Activated B cell treated with CpG ODN at 0.5 μM for 24 hours (primary cell): ENCODE data around the gene PP2D1. TPM values are rescaled to one million over a fixed set of nuclear protein-coding genes. Genes with fewer than 3 reads are reported as not detected.
"Not testable (repeated sequence)": the region's sequence is repeated elsewhere in the genome, so short reads cannot be mapped to it uniquely, and the experiment has no call there.

ENCODE experiments used
- ATAC-seq: fragments of 200-7000 bp; cut with Tn5 transposase; one replicate; pipeline ENCODE4 v1.10.0; 2021; ENCODE audit warnings: low read depth, mild to moderate bottlenecking, moderate library complexity
- CTCF ChIA-PET: fragments of 350-600 bp; sonication (Branson Sonifier 250); formaldehyde crosslinking; loops from one replicate; lab custom pipeline; 2021; ENCODE audit warnings: antibody characterized with exemption; lab: Charles Lee
- POLR2A ChIA-PET: fragments of 350-600 bp; sonication (Branson Sonifier 250); formaldehyde crosslinking; loops from one replicate; lab custom pipeline; 2021; ENCODE audit warnings: antibody characterized with exemption; lab: Charles Lee
- DNase-seq: peaks from one replicate; pipeline ENCODE4 v3.0.0; 2022
- H3K27ac Mint-ChIP-seq: one replicate; pipeline ENCODE4 v1.8.0; 2020; ENCODE audit warnings: mixed read lengths
- H3K27me3 Mint-ChIP-seq: one replicate; pipeline ENCODE4 v1.8.0; 2021; ENCODE audit warnings: mixed read lengths
- H3K36me3 Mint-ChIP-seq: one replicate; pipeline ENCODE4 v1.8.0; 2021; ENCODE audit warnings: low read depth, mixed read lengths
- H3K4me1 Mint-ChIP-seq: one replicate; pipeline ENCODE4 v1.8.0; 2021; ENCODE audit warnings: mixed read lengths
- H3K4me3 Mint-ChIP-seq: one replicate; pipeline ENCODE4 v1.8.0; 2020; ENCODE audit warnings: mild to moderate bottlenecking, mixed read lengths
- H3K9me3 Mint-ChIP-seq: one replicate; pipeline ENCODE4 v1.8.0; 2020; ENCODE audit warnings: mixed read lengths
- CTCF ChIP-seq: fragments of 200-600 bp; IDR thresholded peaks from one replicate; pipeline ENCODE4 v1.8.0; 2022; ENCODE audit warnings: antibody characterized with exemption, mild to moderate bottlenecking
- intact Hi-C: fragments of 100-400 bp; cut with micrococcal nuclease; formaldehyde crosslinking; loops from one replicate; pipeline ENCODE4 v1.15.1; 2024
- total RNA-seq: library from RNA; stranded (reverse); gene quantifications from 2 replicates; pipeline ENCODE4 v1.2.3, GENCODE V29; 2022

Gene PP2D1
- total RNA-seq, 1 donor from 2014 or later, result not detected

- no peak overlapping the region for H3K27ac Mint-ChIP-seq
- ChIA-PET CTCF (no interaction called here), POLR2A (no interaction called here)
- TF ChIP-seq CTCF, result no peak
- no peaks in the 10 kb centered on the region for H3K27me3 Mint-ChIP-seq
- H3K36me3 Mint-ChIP-seq, result no peaks in the 10 kb centered on the region
- intact Hi-C loops, result no loop called here
- ATAC-seq (no peak), DNase-seq (no peak)
- no peaks in the 10 kb centered on the region for H3K9me3 Mint-ChIP-seq
- H3K4me3 Mint-ChIP-seq, result no peak overlapping the region
- no peaks in the 10 kb centered on the region for H3K4me1 Mint-ChIP-seq
These were observed 3.4 kb downstream of the PP2D1 start for GRCh38 chr3:20008646-20009045.

GRCh38 chr3:20007960-20008359 is 4.1 kb downstream of the PP2D1 start:
- CTCF ChIA-PET, result no interaction called here
- Mint-ChIP-seq H3K9me3 (no peaks in the 10 kb centered on the region), H3K27ac (no peak overlapping the region), H3K27me3 (no peaks in the 10 kb centered on the region), H3K36me3 (no peaks in the 10 kb centered on the region), H3K4me3 (no peak overlapping the region), H3K4me1 (no peaks in the 10 kb centered on the region)
- ATAC-seq (no peak), DNase-seq (no peak)
- intact Hi-C loops, result no loop called here
- POLR2A ChIA-PET, result no interaction called here
- TF ChIP-seq CTCF, result no peak

- Mint-ChIP-seq H3K27ac (no peak overlapping the region), H3K4me3 (no peak overlapping the region), H3K36me3 (no peaks in the 10 kb centered on the region), H3K27me3 (no peaks in the 10 kb centered on the region), H3K9me3 (peaks cover 3% of the 10 kb centered on the region), H3K4me1 (no peaks in the 10 kb centered on the region)
- POLR2A ChIA-PET, result no interaction called here
- CTCF ChIA-PET, result no interaction called here
- intact Hi-C loops, result no loop called here
- TF ChIP-seq CTCF, result no peak
- ATAC-seq (no peak), DNase-seq (no peak)
These were observed 10.1 kb downstream of the PP2D1 start for GRCh38 chr3:20001932-20002331.

GRCh38 chr3:19997502-19997901 is 14.6 kb downstream of the PP2D1 start:
- ChIA-PET POLR2A (no interaction called here), CTCF (no interaction called here)
- no peaks in the 10 kb centered on the region for H3K36me3 Mint-ChIP-seq
- H3K4me1 Mint-ChIP-seq, result no peaks in the 10 kb centered on the region
- no peak for ATAC-seq
- TF ChIP-seq CTCF, result no peak
- no peaks in the 10 kb centered on the region for H3K27me3 Mint-ChIP-seq
- no peak overlapping the region for H3K27ac Mint-ChIP-seq
- H3K9me3 Mint-ChIP-seq, result peaks cover 3% of the 10 kb centered on the region
- intact Hi-C loops, result no loop called here
- no peak for DNase-seq
- no peak overlapping the region for H3K4me3 Mint-ChIP-seq

- intact Hi-C loops, result no loop called here
- CTCF ChIA-PET, result no interaction called here
- Mint-ChIP-seq H3K9me3 (peaks cover 3% of the 10 kb centered on the region), H3K36me3 (no peaks in the 10 kb centered on the region), H3K27me3 (no peaks in the 10 kb centered on the region), H3K4me3 (no peak overlapping the region), H3K27ac (no peak overlapping the region), H3K4me1 (no peaks in the 10 kb centered on the region)
- POLR2A ChIA-PET, result no interaction called here
- ATAC-seq (no peak), DNase-seq (no peak)
- TF ChIP-seq CTCF, result no peak
These were observed 17.3 kb downstream of the PP2D1 start for GRCh38 chr3:19994796-19995195.

- H3K27ac Mint-ChIP-seq, H3K4me1 Mint-ChIP-seq, ATAC-seq, H3K27me3 Mint-ChIP-seq, DNase-seq, intact Hi-C loops, H3K9me3 Mint-ChIP-seq, H3K4me3 Mint-ChIP-seq, CTCF ChIA-PET: not testable (repeated sequence)
- H3K36me3 Mint-ChIP-seq, result peaks cover 27% of the 10 kb centered on the region
- POLR2A ChIA-PET, result interaction anchor here (0.6 kb wide), 1 partner anchor 134 kb away, joined by 3 read pairs; no protein-coding TSS in a partner anchor
These were observed 23.2 kb downstream of the PP2D1 start for GRCh38 chr3:19988904-19989303.
